Activated T-helper 1 cell treated with anti-CD3 and anti-CD28 coated beads, Interleukin-12 subunit alpha, Interleukin-12 subunit beta, Interleukin-2, Interleukin-4 antibody, amounts not matched to agents 30 ng/mL and 10 ng/mL and 1 ng/mL, durations not matched to agents 14 hours and 24 hours and 36 hours (primary cell): ENCODE measurements around the gene FAM184A. TPM values are rescaled to one million over a fixed set of nuclear protein-coding genes. Genes with fewer than 3 reads are reported as not detected.
A peak's percentile ranks its signal among the peaks of the same experiment; 100 is the strongest.

Source experiments
- DNase-seq: peaks from one replicate; pipeline ENCODE4 v3.0.0; 2021; ENCODE audit warnings: low spot score
- H3K27ac Mint-ChIP-seq: one replicate; pipeline ENCODE4 v1.8.0; 2021; ENCODE audit warnings: mild to moderate bottlenecking, mixed read lengths
- H3K27me3 Mint-ChIP-seq: one replicate; pipeline ENCODE4 v1.8.0; 2022; ENCODE audit warnings: mild to moderate bottlenecking, moderate library complexity, mixed read lengths; ENCODE audit not compliant: insufficient read depth
- H3K36me3 Mint-ChIP-seq: one replicate; pipeline ENCODE4 v1.8.0; 2021; ENCODE audit warnings: low read depth, mixed read lengths
- H3K4me1 Mint-ChIP-seq: one replicate; pipeline ENCODE4 v1.8.0; 2021; ENCODE audit warnings: low read depth, mixed read lengths
- H3K4me3 Mint-ChIP-seq: one replicate; pipeline ENCODE4 v1.8.0; 2021; ENCODE audit warnings: mild to moderate bottlenecking, moderate library complexity, mixed read lengths
- H3K9me3 Mint-ChIP-seq: one replicate; pipeline ENCODE4 v1.8.0; 2021; ENCODE audit warnings: mixed read lengths
- intact Hi-C: fragments of 100-400 bp; cut with micrococcal nuclease; formaldehyde crosslinking; loops from one replicate; pipeline ENCODE4 v1.15.1; 2024
- total RNA-seq: library from RNA; stranded (reverse); gene quantifications from 2 replicates; pipeline ENCODE4 v1.2.3, GENCODE V29; 2022

The FAM184A gene
- total RNA-seq, 1 donor from 2014 or later = 9.4 TPM

DNA sequence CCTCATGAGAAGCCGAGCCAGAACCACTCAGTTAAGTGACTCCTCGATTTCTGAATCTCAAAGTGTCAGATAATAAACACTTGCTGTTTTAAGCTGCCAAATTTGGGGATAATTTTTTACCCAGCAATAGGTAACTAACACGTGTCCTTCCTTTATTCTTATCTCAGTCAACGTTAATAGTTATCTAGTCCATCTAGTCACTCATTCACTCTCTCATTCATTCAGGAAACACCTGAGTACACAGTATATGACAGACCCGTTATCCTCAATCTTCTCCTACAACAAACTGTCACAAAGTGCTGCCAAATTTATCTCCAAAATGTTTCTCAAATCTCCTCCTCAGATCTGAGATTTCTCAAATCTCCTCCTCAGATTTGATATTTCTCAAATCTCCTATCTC, 13.1 kb downstream of the FAM184A start:
- H3K27me3 Mint-ChIP-seq = no peaks in the 10 kb centered on the region
- H3K36me3 Mint-ChIP-seq = no peaks in the 10 kb centered on the region
- peaks cover under 1% of the 10 kb centered on the region for H3K4me1 Mint-ChIP-seq
- H3K4me3 Mint-ChIP-seq = no peak overlapping the region
- H3K9me3 Mint-ChIP-seq = no peaks in the 10 kb centered on the region
- no peak for DNase-seq
- intact Hi-C loops = no loop called here
- no peak overlapping the region for H3K27ac Mint-ChIP-seq

DNA sequence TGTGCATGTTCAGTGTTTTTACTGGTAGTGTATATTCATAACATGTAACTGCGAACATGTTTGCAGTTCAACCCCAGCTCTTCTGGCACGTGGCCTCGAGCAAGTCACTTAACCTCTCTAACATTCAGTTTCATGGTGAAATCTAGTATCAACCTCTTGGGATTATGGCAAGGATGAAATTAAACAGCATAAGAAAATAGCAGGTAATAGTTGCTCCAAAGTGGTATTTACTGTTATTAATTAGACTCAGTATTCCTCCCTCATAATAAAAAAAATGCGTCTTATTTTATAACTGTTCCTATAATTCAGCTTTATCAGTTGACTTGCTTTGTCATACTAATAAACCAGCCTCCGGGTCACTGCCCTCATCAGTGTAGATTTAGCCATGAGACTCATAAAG, 15.0 kb downstream of the FAM184A start:
- Mint-ChIP-seq H3K27ac (no peak overlapping the region), H3K4me1 (peaks cover 4% of the 10 kb centered on the region), H3K9me3 (no peaks in the 10 kb centered on the region), H3K36me3 (no peaks in the 10 kb centered on the region), H3K27me3 (no peaks in the 10 kb centered on the region), H3K4me3 (no peak overlapping the region)
- no peak for DNase-seq
- intact Hi-C loops = no loop called here

DNA sequence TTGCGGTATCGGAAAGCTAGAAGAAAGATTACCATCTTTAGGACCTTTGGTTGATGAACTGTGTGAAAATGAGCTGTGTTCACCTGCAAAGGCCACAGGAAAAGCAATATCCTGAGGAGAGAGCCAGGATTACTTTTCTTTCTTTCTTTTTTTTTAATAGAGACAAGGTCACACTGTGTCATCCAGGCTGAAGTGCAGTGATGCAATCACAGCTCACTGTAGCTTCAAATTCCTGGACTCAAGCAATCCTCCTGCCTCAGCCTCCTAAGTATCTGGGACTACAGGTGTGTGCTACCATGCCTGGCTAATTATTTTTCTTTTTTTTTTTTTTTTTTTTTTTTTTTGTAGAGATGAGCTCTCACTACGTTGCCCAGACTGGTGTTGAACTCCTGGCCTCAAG, 17.2 kb downstream of the FAM184A start:
- H3K36me3 Mint-ChIP-seq = no peaks in the 10 kb centered on the region

DNA sequence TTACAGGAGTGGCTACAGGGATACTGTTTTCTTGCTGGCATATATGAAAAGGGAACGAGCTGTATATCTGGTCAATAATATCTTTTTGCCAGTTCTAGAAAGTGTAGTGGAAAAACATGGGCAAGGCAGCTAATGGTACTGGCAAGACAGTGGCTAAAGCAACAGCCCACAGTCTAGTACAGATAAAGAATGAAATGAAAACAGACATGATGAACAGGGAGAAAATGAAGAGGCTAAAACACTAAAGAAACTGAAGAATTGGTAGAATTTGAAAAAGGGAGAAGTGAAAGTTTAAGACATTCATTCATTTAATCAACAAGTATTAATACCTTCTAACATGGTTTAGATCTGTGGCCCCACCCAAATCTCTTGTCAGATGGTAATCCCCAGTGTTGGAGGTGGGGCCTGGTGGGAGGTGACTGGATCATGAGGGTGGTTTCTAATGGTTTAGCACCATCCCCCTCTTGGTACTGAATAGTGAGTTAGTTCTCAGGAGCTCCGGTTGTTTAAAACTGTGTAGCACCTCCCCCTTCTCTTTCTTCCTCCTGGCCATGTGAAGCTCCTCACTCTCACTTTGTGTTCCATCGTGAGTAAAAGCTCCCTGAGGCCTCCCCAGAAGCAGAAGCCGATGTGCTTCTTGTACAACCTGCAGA, 18.1 kb downstream of the FAM184A start:
- DNase-seq = no peak
- intact Hi-C loops = no loop called here
- no peak overlapping the region for H3K27ac Mint-ChIP-seq
- peaks cover 4% of the 10 kb centered on the region for H3K4me1 Mint-ChIP-seq
- H3K9me3 Mint-ChIP-seq = no peaks in the 10 kb centered on the region
- no peak overlapping the region for H3K4me3 Mint-ChIP-seq
- H3K36me3 Mint-ChIP-seq = peaks cover 1% of the 10 kb centered on the region
- H3K27me3 Mint-ChIP-seq = no peaks in the 10 kb centered on the region

More for the DNA sequence above, 17.2 kb downstream of the FAM184A start:
- Mint-ChIP-seq H3K4me1 (peaks cover 4% of the 10 kb centered on the region), H3K27ac (no peak overlapping the region), H3K9me3 (no peaks in the 10 kb centered on the region), H3K27me3 (no peaks in the 10 kb centered on the region), H3K4me3 (no peak overlapping the region)
- DNase-seq = no peak
- intact Hi-C loops = no loop called here

DNA sequence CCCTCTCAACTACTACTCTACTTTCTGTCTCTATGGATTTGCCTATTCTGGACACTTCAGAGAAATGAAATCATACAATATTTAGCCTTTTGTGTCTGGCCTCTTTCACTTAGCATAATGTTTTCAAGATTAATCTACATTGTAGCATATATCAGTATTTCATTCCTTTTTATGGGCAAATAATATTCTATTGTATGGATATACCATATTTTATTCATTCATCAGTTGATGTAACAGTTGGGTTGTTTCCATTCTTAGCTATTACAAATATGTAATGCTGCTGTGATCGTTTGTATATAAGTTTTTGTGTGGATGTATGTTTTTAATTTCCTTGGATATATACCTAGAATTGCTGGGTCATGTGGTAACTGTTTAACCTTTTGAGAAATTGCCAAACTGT, 23.4 kb downstream of the FAM184A start:
- Mint-ChIP-seq H3K27ac (no peak overlapping the region), H3K9me3 (peaks cover 5% of the 10 kb centered on the region), H3K27me3 (no peaks in the 10 kb centered on the region), H3K4me3 (no peak overlapping the region), H3K4me1 (peaks cover 15% of the 10 kb centered on the region), H3K36me3 (peaks cover 1% of the 10 kb centered on the region)
- intact Hi-C loops = no loop called here
- DNase-seq = no peak

DNA sequence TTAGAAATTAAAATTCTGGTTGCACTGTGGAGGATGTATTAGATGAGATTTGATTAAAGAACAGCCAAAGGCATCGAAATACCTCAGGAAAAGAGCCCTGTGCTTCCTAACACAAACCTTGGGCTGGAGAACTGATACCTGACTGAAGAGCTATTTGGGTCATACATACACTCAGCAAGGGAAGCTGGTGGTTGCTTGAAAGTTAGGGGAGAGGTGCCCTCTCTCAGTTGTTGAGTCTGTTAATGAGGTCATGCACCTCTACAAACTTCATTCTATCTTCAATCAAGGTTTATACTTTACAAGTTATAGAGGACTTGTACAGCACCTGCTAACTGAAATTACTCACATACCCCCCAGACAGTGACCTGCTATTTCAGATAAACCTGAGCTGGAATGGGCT, 25.5 kb downstream of the FAM184A start:
- Mint-ChIP-seq H3K27me3 (no peaks in the 10 kb centered on the region), H3K4me1 (peaks cover 15% of the 10 kb centered on the region), H3K4me3 (no peak overlapping the region), H3K9me3 (peaks cover 5% of the 10 kb centered on the region), H3K27ac (no peak overlapping the region), H3K36me3 (peaks cover 1% of the 10 kb centered on the region)
- no peak for DNase-seq
- intact Hi-C loops = loop anchor here (1.0 kb wide), 2 partner anchors 10 to 23 kb away; no protein-coding TSS in a partner anchor

DNA sequence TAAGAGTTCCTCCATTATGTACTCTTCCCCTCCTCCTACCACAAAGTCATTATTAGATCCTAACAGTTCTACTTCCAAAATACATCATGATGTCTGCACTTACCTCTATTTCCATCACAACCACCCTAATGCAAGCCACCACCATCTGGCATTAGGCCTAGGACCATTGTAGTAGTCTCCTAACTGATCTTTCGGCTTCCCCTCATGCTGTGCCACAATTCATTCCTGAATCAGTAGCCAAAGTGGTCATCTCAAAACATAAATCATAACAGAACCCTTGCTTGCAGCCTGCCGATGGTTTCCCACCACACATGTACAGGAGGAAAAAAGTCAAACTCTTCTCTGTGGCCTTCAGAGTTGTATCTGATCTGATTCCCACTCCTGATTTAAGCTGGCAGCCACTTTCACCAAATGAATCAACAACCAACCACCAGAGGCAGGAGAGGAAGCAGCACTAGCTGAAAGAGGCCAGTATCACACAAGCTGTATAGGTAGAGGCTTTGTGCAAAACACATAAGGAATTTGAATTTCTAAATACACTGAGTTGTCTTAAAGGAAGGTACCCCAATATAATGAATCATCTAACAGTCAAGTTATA, 26.1 kb downstream of the FAM184A start:
- intact Hi-C loops = loop anchor here (1.0 kb wide), 2 partner anchors 9 to 24 kb away; no protein-coding TSS in a partner anchor
- no peak overlapping the region for H3K27ac Mint-ChIP-seq
- peaks cover 2% of the 10 kb centered on the region for H3K27me3 Mint-ChIP-seq
- peaks cover 5% of the 10 kb centered on the region for H3K9me3 Mint-ChIP-seq
- no peak for DNase-seq
- H3K36me3 Mint-ChIP-seq = peaks cover 1% of the 10 kb centered on the region
- peaks cover 15% of the 10 kb centered on the region for H3K4me1 Mint-ChIP-seq
- H3K4me3 Mint-ChIP-seq = no peak overlapping the region

DNA sequence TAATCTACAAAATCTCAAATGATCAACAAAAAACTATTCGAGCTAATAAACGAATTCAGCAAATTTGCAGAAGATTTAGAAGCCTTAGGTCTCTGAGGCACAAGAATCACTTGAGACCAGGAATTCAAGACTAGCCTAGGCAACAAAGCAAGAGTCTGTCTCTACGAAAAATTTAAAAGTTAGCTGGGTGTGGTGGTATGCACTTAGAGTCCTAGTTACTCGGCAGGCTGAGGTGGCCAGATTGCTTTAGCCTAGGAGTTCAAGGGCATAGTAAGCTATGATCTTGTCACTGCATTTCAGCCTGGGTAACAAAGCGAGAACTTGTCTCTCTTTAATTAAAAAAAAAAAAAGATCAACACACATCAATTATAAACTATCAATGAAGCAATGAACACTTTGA, 34.2 kb downstream of the FAM184A start:
- no peak overlapping the region for H3K4me3 Mint-ChIP-seq
- H3K9me3 Mint-ChIP-seq = no peaks in the 10 kb centered on the region
- peaks cover 14% of the 10 kb centered on the region for H3K4me1 Mint-ChIP-seq
- no peak for DNase-seq
- no peak overlapping the region for H3K27ac Mint-ChIP-seq
- intact Hi-C loops = no loop called here
- peaks cover 2% of the 10 kb centered on the region for H3K27me3 Mint-ChIP-seq
- H3K36me3 Mint-ChIP-seq = no peaks in the 10 kb centered on the region

DNA sequence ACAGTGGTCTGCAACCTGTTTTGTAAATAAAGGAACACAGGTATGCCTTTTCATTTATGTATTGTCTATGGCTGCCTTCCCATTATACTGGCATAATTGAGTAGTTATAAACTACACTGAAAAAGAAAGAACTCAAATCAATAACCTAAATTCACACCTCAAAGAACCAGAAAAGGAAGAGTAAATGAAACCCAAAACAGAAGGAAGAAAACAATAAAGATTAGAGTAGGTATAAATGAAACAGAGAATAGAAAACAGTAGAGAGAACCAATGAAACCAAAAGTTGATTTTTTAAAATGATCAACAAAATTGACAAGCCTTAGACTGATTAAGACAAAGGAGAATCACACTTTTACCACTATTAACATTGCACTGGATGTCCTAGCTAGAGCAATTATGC, 34.7 kb downstream of the FAM184A start:
- Mint-ChIP-seq H3K27ac (peak overlapping the region; percentile 14), H3K27me3 (peaks cover 2% of the 10 kb centered on the region), H3K36me3 (no peaks in the 10 kb centered on the region), H3K4me1 (peaks cover 14% of the 10 kb centered on the region), H3K9me3 (no peaks in the 10 kb centered on the region), H3K4me3 (no peak overlapping the region)
- intact Hi-C loops = loop anchor here (1.0 kb wide), 2 partner anchors 9 to 33 kb away; no protein-coding TSS in a partner anchor
- DNase-seq = no peak

DNA sequence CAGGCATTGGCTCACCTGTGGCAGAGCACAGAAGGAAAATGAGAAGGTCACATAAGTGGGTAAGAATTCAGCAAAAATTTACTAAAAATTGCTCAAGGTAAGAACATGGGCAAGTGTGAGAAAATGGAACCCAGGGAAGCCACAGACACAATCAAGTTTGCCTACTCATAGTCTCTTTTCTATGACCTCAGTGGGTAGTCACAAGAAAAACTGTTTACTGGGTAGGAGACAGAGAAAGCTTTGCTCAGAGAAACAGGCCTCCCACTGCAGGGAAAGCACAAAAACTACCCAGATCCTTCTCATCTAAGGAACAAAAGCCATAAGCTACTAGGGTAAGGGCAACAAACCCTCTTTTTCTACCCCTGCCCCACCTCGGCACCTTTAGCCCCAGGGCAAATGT, 35.2 kb downstream of the FAM184A start:
- Mint-ChIP-seq H3K4me1 (peaks cover 14% of the 10 kb centered on the region), H3K4me3 (no peak overlapping the region), H3K27me3 (peaks cover 2% of the 10 kb centered on the region), H3K36me3 (no peaks in the 10 kb centered on the region), H3K27ac (peak overlapping the region; percentile 22), H3K9me3 (no peaks in the 10 kb centered on the region)
- intact Hi-C loops = loop anchor here (1.0 kb wide), 2 partner anchors 9 to 33 kb away; no protein-coding TSS in a partner anchor
- no peak for DNase-seq

DNA sequence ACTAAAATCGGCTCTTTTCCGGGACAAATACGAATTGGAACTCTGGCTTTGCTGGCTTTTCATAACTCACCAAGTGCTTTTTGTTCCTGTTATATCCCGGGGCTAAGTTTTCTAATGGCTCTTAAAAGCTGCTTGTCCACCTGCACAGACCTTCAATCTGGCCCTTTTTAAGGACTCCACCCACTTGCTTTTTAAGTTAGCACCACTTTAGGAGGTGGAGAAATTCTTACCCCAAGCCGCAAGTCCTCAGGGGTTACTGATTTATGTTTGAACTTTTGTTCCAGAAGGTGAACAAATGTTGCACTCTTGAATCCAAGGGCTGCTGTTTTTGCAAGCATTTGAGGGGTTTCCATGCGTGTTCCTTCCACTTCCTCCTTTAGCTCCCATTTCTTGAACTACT, 37.8 kb downstream of the FAM184A start:
- Mint-ChIP-seq H3K27ac (no peak overlapping the region), H3K36me3 (no peaks in the 10 kb centered on the region), H3K4me3 (no peak overlapping the region), H3K9me3 (no peaks in the 10 kb centered on the region), H3K4me1 (peaks cover 14% of the 10 kb centered on the region), H3K27me3 (no peaks in the 10 kb centered on the region)
- intact Hi-C loops = no loop called here
- no peak for DNase-seq

DNA sequence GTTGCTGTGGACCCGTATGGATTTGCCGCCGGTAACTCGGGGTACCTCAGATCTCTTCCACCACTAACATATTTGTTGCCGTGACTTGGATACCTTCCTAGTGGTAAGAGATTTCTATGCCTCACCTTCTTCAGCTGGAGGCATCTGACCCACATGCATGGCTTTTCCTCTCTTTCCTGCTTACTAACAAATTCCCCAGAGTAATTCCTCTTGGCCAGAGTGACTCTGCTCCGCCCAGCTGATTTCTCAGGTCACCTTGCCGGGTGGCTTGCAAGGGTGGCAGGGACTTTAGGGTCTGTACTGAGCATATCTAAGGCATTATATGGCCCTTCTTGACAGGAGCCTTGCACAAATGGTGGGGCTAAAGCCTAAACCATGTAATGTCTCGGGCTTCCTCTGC, 38.2 kb downstream of the FAM184A start:
- Mint-ChIP-seq H3K36me3 (no peaks in the 10 kb centered on the region), H3K9me3 (no peaks in the 10 kb centered on the region), H3K27ac (no peak overlapping the region), H3K4me1 (peaks cover 14% of the 10 kb centered on the region), H3K27me3 (no peaks in the 10 kb centered on the region), H3K4me3 (no peak overlapping the region)
- intact Hi-C loops = no loop called here
- no peak for DNase-seq

DNA sequence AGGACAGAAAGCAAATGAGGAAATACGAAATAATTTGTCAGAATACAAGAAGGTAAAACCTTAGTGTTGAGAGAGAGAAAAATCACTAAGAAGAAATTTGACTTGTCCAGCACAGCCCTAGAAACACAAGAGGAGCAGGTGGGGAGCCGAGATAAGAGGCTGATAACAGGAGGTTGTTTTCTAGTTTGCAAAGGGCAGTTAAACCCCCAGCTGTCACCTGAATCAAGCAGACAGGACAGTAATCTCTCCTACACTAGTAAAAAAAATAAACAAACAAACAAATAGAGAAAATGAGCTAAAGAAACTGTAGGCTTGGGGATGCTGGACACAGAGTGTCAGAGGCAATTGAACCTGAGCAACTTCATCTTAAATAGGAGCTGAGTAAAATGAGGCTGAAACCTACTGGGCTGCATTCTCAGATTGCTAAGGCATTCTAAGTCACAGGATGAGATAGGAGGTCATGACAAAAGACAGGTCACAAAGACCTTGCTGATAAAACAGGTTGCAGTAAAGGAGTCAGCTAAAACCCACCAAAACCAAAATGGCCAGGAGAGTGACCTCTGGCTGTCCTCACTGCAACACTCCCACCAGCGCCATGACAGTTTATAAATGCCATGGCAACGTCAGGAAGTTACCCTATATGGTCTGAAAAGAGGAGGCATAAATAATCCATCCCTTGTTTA, 40.4 kb downstream of the FAM184A start:
- Mint-ChIP-seq H3K4me3 (no peak overlapping the region), H3K27me3 (no peaks in the 10 kb centered on the region), H3K4me1 (peaks cover 3% of the 10 kb centered on the region), H3K9me3 (no peaks in the 10 kb centered on the region), H3K27ac (no peak overlapping the region), H3K36me3 (no peaks in the 10 kb centered on the region)
- intact Hi-C loops = no loop called here
- no peak for DNase-seq
